ENCODE data around the gene CABLES2.

Gene CABLES2

GRCh38 chr20:62339647-62340062, 67.4 kb downstream of the CABLES2 start:
- no peak for TF ChIP-seq GLIS3 (CRISPR knock-in tag; IDR thresholded peaks at IDR 0.05)
- no peak for TF ChIP-seq ESRRG (CRISPR knock-in tag; IDR thresholded peaks at IDR 0.05)
- no peak for TF ChIP-seq CSDC2 (CRISPR knock-in tag; IDR thresholded peaks at IDR 0.05)
- TF ChIP-seq CREB5 (CRISPR knock-in tag; IDR thresholded peaks at IDR 0.05; ENCODE audit: low read depth): no peak
- no peak for TF ChIP-seq TOX (CRISPR knock-in tag; IDR thresholded peaks at IDR 0.05; ENCODE audit: borderline replicate concordance)
- TF ChIP-seq CSRNP3 (CRISPR knock-in tag; IDR thresholded peaks at IDR 0.05): no peak
- no peak for TF ChIP-seq ISL1 (CRISPR knock-in tag; IDR thresholded peaks at IDR 0.05)
- no peak for TF ChIP-seq PATZ1 (CRISPR knock-in tag; IDR thresholded peaks at IDR 0.05; ENCODE audit: borderline replicate concordance)
- no peak for TF ChIP-seq ZNF8 (CRISPR knock-in tag; IDR thresholded peaks at IDR 0.05)
- TF ChIP-seq POU6F1 (CRISPR knock-in tag; IDR thresholded peaks at IDR 0.05; ENCODE audit: borderline replicate concordance, low read depth): no peak
- no peak for TF ChIP-seq PPARA (CRISPR knock-in tag; IDR thresholded peaks at IDR 0.05; ENCODE audit: borderline replicate concordance)
- TF ChIP-seq ARNTL (CRISPR knock-in tag; IDR thresholded peaks at IDR 0.05; ENCODE audit: borderline replicate concordance, low read depth): no peak
- no peak for TF ChIP-seq ZC3H10 (CRISPR knock-in tag; IDR thresholded peaks at IDR 0.05)
- no peak for TF ChIP-seq OSR1 (CRISPR knock-in tag; IDR thresholded peaks at IDR 0.05)
- TF ChIP-seq BACH2 (CRISPR knock-in tag; IDR thresholded peaks at IDR 0.05; ENCODE audit: borderline replicate concordance): no peak
- TF ChIP-seq RARB (CRISPR knock-in tag; IDR thresholded peaks at IDR 0.05): no peak
- ATAC-seq: no peak

Measured in SK-N-SH treated with all-trans-retinoic acid at 6 μM for 48 hours (cell line).